SK-N-SH treated with all-trans-retinoic acid at 6 μM for 48 hours (cell line): Measurements from ENCODE around the gene MAPKBP1.

Experiments used
- ARNTL ChIP-seq: fragments of 450-650 bp; formaldehyde crosslinking; IDR thresholded peaks from 2 replicates; pipeline ENCODE4 v1.5.0; 2020; ENCODE audit warnings: low read depth, mild to moderate bottlenecking, moderate library complexity, borderline replicate concordance
- CREB5 ChIP-seq: fragments of 250-450 bp; sonication (Bioruptor Pico); IDR thresholded peaks from 2 replicates; pipeline ENCODE4 v1.5.1; 2020; ENCODE audit warnings: low read depth, mild to moderate bottlenecking, moderate library complexity
- CSDC2 ChIP-seq: fragments of 250-450 bp; sonication (Bioruptor Pico); IDR thresholded peaks from 2 replicates; pipeline ENCODE4 v1.5.0; 2020; ENCODE audit warnings: mild to moderate bottlenecking, moderate library complexity
- CSRNP3 ChIP-seq: fragments of 250-450 bp; sonication (Bioruptor Pico); IDR thresholded peaks from 2 replicates; pipeline ENCODE4 v1.5.1; 2021; ENCODE audit warnings: mild to moderate bottlenecking, moderate library complexity
- ESRRG ChIP-seq: fragments of 250-450 bp; sonication (Bioruptor Pico); IDR thresholded peaks from 2 replicates; pipeline ENCODE4 v1.6.1; 2021; ENCODE audit warnings: mild to moderate bottlenecking
- OSR1 ChIP-seq: fragments of 250-450 bp; sonication (Bioruptor Pico); IDR thresholded peaks from 2 replicates; pipeline ENCODE4 v1.8.0; 2022; ENCODE audit warnings: moderate library complexity, mild to moderate bottlenecking, inconsistent platforms
- POU6F1 ChIP-seq: fragments of 250-450 bp; sonication (Bioruptor Pico); IDR thresholded peaks from 2 replicates; pipeline ENCODE4 v1.8.0; 2021; ENCODE audit warnings: low read depth, mild to moderate bottlenecking, moderate library complexity, borderline replicate concordance
- PPARA ChIP-seq: fragments of 250-450 bp; sonication (Bioruptor Pico); IDR thresholded peaks from 2 replicates; pipeline ENCODE4 v1.5.0; 2020; ENCODE audit warnings: mild to moderate bottlenecking, borderline replicate concordance
- RARB ChIP-seq: fragments of 250-450 bp; sonication (Bioruptor Pico); IDR thresholded peaks from 2 replicates; pipeline ENCODE4 v1.8.0; 2021; ENCODE audit warnings: mild to moderate bottlenecking, moderate library complexity
- TSHZ2 ChIP-seq: fragments of 250-450 bp; sonication (Bioruptor Pico); IDR thresholded peaks from 2 replicates; pipeline ENCODE4 v1.5.0; 2020; ENCODE audit warnings: mild to moderate bottlenecking, moderate library complexity
- ZC3H10 ChIP-seq: fragments of 250-450 bp; sonication (Bioruptor Pico); IDR thresholded peaks from 2 replicates; pipeline ENCODE4 v1.5.1; 2021; ENCODE audit warnings: mild to moderate bottlenecking, moderate library complexity
- ZFP3 ChIP-seq: fragments of 250-450 bp; sonication (Bioruptor Pico); IDR thresholded peaks from 2 replicates; pipeline ENCODE4 v1.5.0; 2020; ENCODE audit warnings: mild to moderate bottlenecking, moderate library complexity
- ZNF565 ChIP-seq: fragments of 450-650 bp; formaldehyde crosslinking; conservative IDR thresholded peaks from 2 replicates; pipeline ENCODE4 v1.5.0; 2020; ENCODE audit warnings: low read depth, mild to moderate bottlenecking, moderate library complexity

GRCh38 chr15:41850482-41851166 is 76.3 kb downstream of the MAPKBP1 start:
- TF ChIP-seq ZNF565: no peak
- TF ChIP-seq ARNTL: no peak
- TF ChIP-seq CREB5 (CRISPR knock-in tag): no peak
- no peak for TF ChIP-seq PPARA (CRISPR knock-in tag)
- TF ChIP-seq TSHZ2 (CRISPR knock-in tag): no peak
- TF ChIP-seq ESRRG (CRISPR knock-in tag): no peak
- TF ChIP-seq ZC3H10 (CRISPR knock-in tag): no peak
- TF ChIP-seq CSRNP3 (CRISPR knock-in tag): no peak
- no peak for TF ChIP-seq CSDC2 (CRISPR knock-in tag)
- TF ChIP-seq RARB: no peak
- TF ChIP-seq POU6F1 (CRISPR knock-in tag): no peak
- TF ChIP-seq OSR1: no peak
- TF ChIP-seq ZFP3 (CRISPR knock-in tag): no peak
